ENCODE measurements around the gene NEDD4L.

The NEDD4L gene

GRCh38 chr18:58243401-58243800, 199.4 kb downstream of the NEDD4L start:
- TF ChIP-seq Cebpa-rat (IDR thresholded peaks at IDR 0.05), result no peak
- no peaks in the 10 kb centered on the region for H4K20me1 ChIP-seq
- no peaks in the 10 kb centered on the region for H3K9me3 ChIP-seq

GRCh38 chr18:58247363-58247834, 203.4 kb downstream of the NEDD4L start:
- no peaks in the 10 kb centered on the region for H4K20me1 ChIP-seq
- no peaks in the 10 kb centered on the region for H3K36me3 ChIP-seq
- TF ChIP-seq Cebpa-rat (IDR thresholded peaks at IDR 0.05), result no peak
- no peaks in the 10 kb centered on the region for H3K4me1 ChIP-seq
- no peaks in the 10 kb centered on the region for H3K9me3 ChIP-seq
- no peaks in the 10 kb centered on the region for H3K27me3 ChIP-seq
- no peak overlapping the region for H3K9ac ChIP-seq
- H3K4me3 ChIP-seq, result no peak overlapping the region
- no peak overlapping the region for H3K4me2 ChIP-seq
- H3K27ac ChIP-seq, result no peak overlapping the region

More at GRCh38 chr18:58243401-58243800, 199.4 kb downstream of the NEDD4L start:
- no peak overlapping the region for H3K9ac ChIP-seq
- H3K4me3 ChIP-seq, result no peak overlapping the region
- H3K36me3 ChIP-seq, result no peaks in the 10 kb centered on the region
- 0 out of 2 replicates have a peak, but pooled peaks cover 7% of the 10 kb centered on the region for H3K4me1 ChIP-seq
- H3K27ac ChIP-seq, result no peak overlapping the region
- no peaks in the 10 kb centered on the region for H3K27me3 ChIP-seq
- no peak overlapping the region for H3K4me2 ChIP-seq

- H3K27me3 ChIP-seq, result no peaks in the 10 kb centered on the region
- H3K4me1 ChIP-seq, result no peaks in the 10 kb centered on the region
- no peak overlapping the region for H3K27ac ChIP-seq
- H3K9ac ChIP-seq, result no peak overlapping the region
- no peaks in the 10 kb centered on the region for H4K20me1 ChIP-seq
- no peaks in the 10 kb centered on the region for H3K9me3 ChIP-seq
- TF ChIP-seq Cebpa-rat (IDR thresholded peaks at IDR 0.05), result no peak
- H3K4me2 ChIP-seq, result no peak overlapping the region
- H3K4me3 ChIP-seq, result no peak overlapping the region
- H3K36me3 ChIP-seq, result no peaks in the 10 kb centered on the region
These were observed 205.7 kb downstream of the NEDD4L start for GRCh38 chr18:58249712-58250111.

- no peak overlapping the region for H3K4me3 ChIP-seq
- H3K4me2 ChIP-seq, result no peak overlapping the region
- no peak overlapping the region for H3K9ac ChIP-seq
- no peak overlapping the region for H3K27ac ChIP-seq
- peaks cover 12% of the 10 kb centered on the region; the same call in 1 of the 2 replicates for H3K9me3 ChIP-seq
- H3K36me3 ChIP-seq, result peaks cover 12% of the 10 kb centered on the region
- H4K20me1 ChIP-seq, result no peaks in the 10 kb centered on the region
- H3K4me1 ChIP-seq, result no peaks in the 10 kb centered on the region
- no peaks in the 10 kb centered on the region for H3K27me3 ChIP-seq
- no peak for TF ChIP-seq Cebpa-rat (IDR thresholded peaks at IDR 0.05)
These were observed 207.4 kb downstream of the NEDD4L start for GRCh38 chr18:58251416-58251815.

- Histone ChIP-seq H3K27me3 (no peaks in the 10 kb centered on the region), H3K4me1 (peaks cover 6% of the 10 kb centered on the region), H3K4me2 (no peak overlapping the region), H3K27ac (no peak overlapping the region), H3K9me3 (peaks cover 12% of the 10 kb centered on the region; the same call in 1 of the 2 replicates), H3K9ac (no peak overlapping the region), H3K4me3 (no peak overlapping the region), H3K36me3 (peaks cover 15% of the 10 kb centered on the region), H4K20me1 (no peaks in the 10 kb centered on the region)
- TF ChIP-seq Cebpa-rat (IDR thresholded peaks at IDR 0.05), result no peak
These were observed 208.1 kb downstream of the NEDD4L start for GRCh38 chr18:58252166-58252565.

GRCh38 chr18:58253318-58253717, 209.3 kb downstream of the NEDD4L start:
- Histone ChIP-seq H3K9ac (no peak overlapping the region), H4K20me1 (no peaks in the 10 kb centered on the region), H3K4me2 (no peak overlapping the region), H3K36me3 (peaks cover 15% of the 10 kb centered on the region), H3K9me3 (peaks cover 12% of the 10 kb centered on the region; the same call in 1 of the 2 replicates), H3K27ac (no peak overlapping the region), H3K27me3 (no peaks in the 10 kb centered on the region), H3K4me1 (peaks cover 15% of the 10 kb centered on the region), H3K4me3 (no peak overlapping the region)
- TF ChIP-seq Cebpa-rat (IDR thresholded peaks at IDR 0.05), result no peak

- Histone ChIP-seq H3K27me3 (no peaks in the 10 kb centered on the region), H3K27ac (no peak overlapping the region), H3K9me3 (peaks cover 15% of the 10 kb centered on the region), H3K36me3 (peaks cover 15% of the 10 kb centered on the region), H3K9ac (no peak overlapping the region), H3K4me3 (no peak overlapping the region), H3K4me1 (peaks cover 15% of the 10 kb centered on the region), H4K20me1 (no peaks in the 10 kb centered on the region), H3K4me2 (no peak overlapping the region)
- no peak for TF ChIP-seq Cebpa-rat (IDR thresholded peaks at IDR 0.05)
These were observed 209.8 kb downstream of the NEDD4L start for GRCh38 chr18:58253871-58254270.

- TF ChIP-seq Cebpa-rat (IDR thresholded peaks at IDR 0.05), result no peak
- Histone ChIP-seq H3K4me3 (no peak overlapping the region), H3K9ac (no peak overlapping the region), H3K4me1 (peaks cover 15% of the 10 kb centered on the region), H3K27ac (no peak overlapping the region), H3K9me3 (peaks cover 26% of the 10 kb centered on the region), H3K27me3 (no peaks in the 10 kb centered on the region), H3K4me2 (no peak overlapping the region), H4K20me1 (no peaks in the 10 kb centered on the region), H3K36me3 (peaks cover 15% of the 10 kb centered on the region)
These were observed 211.0 kb downstream of the NEDD4L start for GRCh38 chr18:58254873-58255511.

GRCh38 chr18:58255701-58256311, 211.8 kb downstream of the NEDD4L start:
- Histone ChIP-seq H3K27me3 (no peaks in the 10 kb centered on the region), H3K36me3 (peaks cover 15% of the 10 kb centered on the region), H3K9me3 (peaks cover 26% of the 10 kb centered on the region), H3K4me2 (no peak overlapping the region), H3K4me1 (peaks cover 15% of the 10 kb centered on the region), H3K27ac (no peak overlapping the region), H3K9ac (no peak overlapping the region), H3K4me3 (no peak overlapping the region), H4K20me1 (no peaks in the 10 kb centered on the region)
- no peak for TF ChIP-seq Cebpa-rat (IDR thresholded peaks at IDR 0.05)

GRCh38 chr18:58256316-58257080, 212.5 kb downstream of the NEDD4L start:
- Histone ChIP-seq H3K9ac (no peak overlapping the region), H3K36me3 (peaks cover 15% of the 10 kb centered on the region), H3K4me3 (no peak overlapping the region), H3K27me3 (no peaks in the 10 kb centered on the region), H3K9me3 (peaks cover 26% of the 10 kb centered on the region), H4K20me1 (no peaks in the 10 kb centered on the region), H3K4me1 (peaks cover 15% of the 10 kb centered on the region), H3K27ac (no peak overlapping the region), H3K4me2 (no peak overlapping the region)
- TF ChIP-seq Cebpa-rat (IDR thresholded peaks at IDR 0.05), result no peak

Measured in BLaER1 (cell line).